OCI-LY7 (cell line): ENCODE measurements around the gene MRPL28. TPM values are rescaled to one million over a fixed set of nuclear protein-coding genes. Genes with fewer than 3 reads are reported as not detected.

ENCODE experiments used
- BruUV-seq: library from RNA; stranded (reverse); fragments of 400-500 nt; replicated peaks from 2 replicates; lab custom pipeline; 2021; lab: Mats Ljungman, UMichigan
- CTCF ChIA-PET: fragments of 300-600 bp; sonication (Branson Sonifier 250); formaldehyde crosslinking; loops from one replicate; lab custom pipeline; 2022; ENCODE audit warnings: antibody characterized with exemption; ENCODE audit not compliant: unreplicated experiment; lab: Charles Lee
- POLR2A ChIA-PET: fragments of 300-600 bp; sonication (Branson Sonifier 250); formaldehyde crosslinking; loops from one replicate; lab custom pipeline; 2022; ENCODE audit warnings: antibody characterized with exemption; lab: Charles Lee
- DNase-seq: peaks from one replicate; pipeline ENCODE4 v3.0.0-alpha.2; 2015; ENCODE audit warnings: low spot score
- H2AFZ ChIP-seq: fragments of 200-600 bp; sonication (generic), shearing (Covaris generic); 2 replicates; pipeline ENCODE4 v1.6.1; 2014; ENCODE audit warnings: mild to moderate bottlenecking, antibody characterized with exemption, low read length, moderate library complexity
- H3K27ac ChIP-seq: fragments of 200-600 bp; sonication (generic); 2 replicates; pipeline ENCODE4 v1.5.1; 2014; ENCODE audit warnings: mixed run types, low read depth, mild to moderate bottlenecking, moderate library complexity, low read length, inconsistent platforms; ENCODE audit not compliant: poor library complexity, severe bottlenecking
- H3K36me3 ChIP-seq: fragments of 200-600 bp; sonication (generic); 2 replicates; pipeline ENCODE4 v1.6.1; 2014; ENCODE audit warnings: mild to moderate bottlenecking, antibody characterized with exemption, low read length, moderate library complexity, mixed read lengths; ENCODE audit not compliant: insufficient read depth
- H3K4me1 ChIP-seq: fragments of 200-600 bp; sonication (generic); 2 replicates; pipeline ENCODE4 v1.5.1; 2014; ENCODE audit warnings: mild to moderate bottlenecking, low read length; ENCODE audit not compliant: insufficient read depth, poor library complexity, severe bottlenecking
- H3K4me2 ChIP-seq: fragments of 200-600 bp; sonication (generic); 2 replicates; pipeline ENCODE4 v1.6.1; 2014; ENCODE audit warnings: mild to moderate bottlenecking, low read length
- H3K4me3 ChIP-seq: fragments of 200-600 bp; sonication (generic); 2 replicates; pipeline ENCODE4 v1.5.1; 2014; ENCODE audit warnings: mild to moderate bottlenecking, low read depth, low read length; ENCODE audit not compliant: poor library complexity, severe bottlenecking
- H3K79me2 ChIP-seq: fragments of 200-600 bp; sonication (generic); 2 replicates; pipeline ENCODE4 v1.6.1; 2016; ENCODE audit warnings: low read depth, mild to moderate bottlenecking, low read length, moderate library complexity, mixed read lengths; ENCODE audit not compliant: insufficient read depth
- H3K9me2 ChIP-seq: fragments of 200-600 bp; sonication (generic); 2 replicates; pipeline ENCODE4 v1.6.1; 2016; ENCODE audit warnings: mild to moderate bottlenecking, low read length, mixed read lengths; ENCODE audit not compliant: insufficient read depth
- H3K9me3 ChIP-seq: fragments of 200-600 bp; sonication (generic); 2 replicates; pipeline ENCODE4 v1.6.1; 2014; ENCODE audit warnings: mild to moderate bottlenecking, mixed run types, low read length, mixed read lengths
- H4K20me1 ChIP-seq: fragments of 200-600 bp; sonication (generic); 2 replicates; pipeline ENCODE4 v1.6.1; 2014; ENCODE audit warnings: mild to moderate bottlenecking, antibody characterized with exemption, low read length, moderate library complexity, mixed read lengths; ENCODE audit not compliant: insufficient read depth
- EZH2phosphoT487 ChIP-seq: fragments of 200-600 bp; sonication (generic); IDR thresholded peaks from 2 replicates; pipeline ENCODE4 v1.6.1; 2018; ENCODE audit warnings: low read depth, borderline replicate concordance, mild to moderate bottlenecking, mixed run types, antibody characterized with exemption, low read length, moderate library complexity, mixed read lengths
- intact Hi-C: fragments of 100-400 bp; cut with micrococcal nuclease; formaldehyde crosslinking; loops from one replicate; pipeline ENCODE4 v1.10.0; 2022; ENCODE audit not compliant: unreplicated experiment
- total RNA-seq, 2 experiments: library from RNA; depleted of rRNA in 1 of 2; stranded (reverse); fragments of >200 nt in 1 of 2; shearing (Covaris generic) in 1 of 2; gene quantifications; 2 replicates each; pipeline ENCODE4 v1.2.3, GENCODE V29; 2014 to 2022
- TF ChIP-seq, protein P1 (sequence below): fragments of 200-600 bp; sonication (generic); conservative IDR thresholded peaks from 2 replicates; pipeline ENCODE4 v1.5.1; 2014; ENCODE audit warnings: mild to moderate bottlenecking, antibody characterized with exemption, low read length, moderate library complexity, mixed read lengths

The MRPL28 gene
- total RNA-seq, 2 experiments from 2014 or later, result 84.6 to 113 TPM

- intact Hi-C loops, result no loop called here
- POLR2A ChIA-PET, result no interaction called here
- H3K79me2 ChIP-seq, result no peaks in the 10 kb centered on the region
- no peak overlapping the region for H3K27ac ChIP-seq
- peaks cover 6% of the 10 kb centered on the region for H3K4me1 ChIP-seq
- no peak for DNase-seq
- TF ChIP-seq, protein P1, sequence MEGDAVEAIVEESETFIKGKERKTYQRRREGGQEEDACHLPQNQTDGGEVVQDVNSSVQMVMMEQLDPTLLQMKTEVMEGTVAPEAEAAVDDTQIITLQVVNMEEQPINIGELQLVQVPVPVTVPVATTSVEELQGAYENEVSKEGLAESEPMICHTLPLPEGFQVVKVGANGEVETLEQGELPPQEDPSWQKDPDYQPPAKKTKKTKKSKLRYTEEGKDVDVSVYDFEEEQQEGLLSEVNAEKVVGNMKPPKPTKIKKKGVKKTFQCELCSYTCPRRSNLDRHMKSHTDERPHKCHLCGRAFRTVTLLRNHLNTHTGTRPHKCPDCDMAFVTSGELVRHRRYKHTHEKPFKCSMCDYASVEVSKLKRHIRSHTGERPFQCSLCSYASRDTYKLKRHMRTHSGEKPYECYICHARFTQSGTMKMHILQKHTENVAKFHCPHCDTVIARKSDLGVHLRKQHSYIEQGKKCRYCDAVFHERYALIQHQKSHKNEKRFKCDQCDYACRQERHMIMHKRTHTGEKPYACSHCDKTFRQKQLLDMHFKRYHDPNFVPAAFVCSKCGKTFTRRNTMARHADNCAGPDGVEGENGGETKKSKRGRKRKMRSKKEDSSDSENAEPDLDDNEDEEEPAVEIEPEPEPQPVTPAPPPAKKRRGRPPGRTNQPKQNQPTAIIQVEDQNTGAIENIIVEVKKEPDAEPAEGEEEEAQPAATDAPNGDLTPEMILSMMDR, result no peak
- TF ChIP-seq EZH2phosphoT487, result no peak
- BruUV-seq, result no TSS peak
- no peaks in the 10 kb centered on the region for H3K36me3 ChIP-seq
- CTCF ChIA-PET, result no interaction called here
- no peak overlapping the region for H3K4me3 ChIP-seq
- H2AFZ ChIP-seq, result no peak overlapping the region
- H4K20me1 ChIP-seq, result no peaks in the 10 kb centered on the region
- no peaks in the 10 kb centered on the region for H3K9me3 ChIP-seq
- no peak overlapping the region for H3K4me2 ChIP-seq
- H3K9me2 ChIP-seq, result no peaks in the 10 kb centered on the region
Observed at GRCh38 chr16:405548-406506, 35.5 kb upstream of the MRPL28 start.

DNA sequence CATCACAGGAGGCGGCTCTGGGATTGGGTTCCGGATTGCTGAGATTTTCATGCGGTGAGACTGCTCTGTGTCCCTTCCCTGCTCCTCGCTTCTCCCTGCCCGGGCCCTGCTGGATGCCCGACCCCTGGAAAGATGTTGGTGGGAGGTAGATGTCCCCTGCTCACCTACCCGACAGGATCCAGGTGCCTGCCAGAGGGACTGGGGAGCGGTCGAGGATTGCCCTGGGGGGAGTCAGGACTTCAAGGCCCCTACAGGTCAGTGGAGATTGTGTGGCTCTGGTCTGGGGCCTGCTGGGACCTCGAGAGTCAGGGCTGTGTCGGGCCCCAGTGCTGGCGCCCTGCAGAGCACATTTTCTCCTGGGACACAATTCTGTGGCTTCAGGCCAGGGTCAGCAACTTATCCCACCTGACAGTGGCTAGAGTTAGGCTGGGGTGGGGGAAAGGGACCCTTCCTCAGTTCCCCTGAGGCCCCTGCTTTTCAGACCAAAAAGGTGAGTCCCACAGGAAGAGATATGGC is 34.7 kb upstream of the MRPL28 start:
- H2AFZ ChIP-seq, result no peak overlapping the region
- BruUV-seq, result no TSS peak
- POLR2A ChIA-PET, result no interaction called here
- H3K4me1 ChIP-seq, result peaks cover 14% of the 10 kb centered on the region
- no peak overlapping the region for H3K4me2 ChIP-seq
- intact Hi-C loops, result no loop called here
- H3K79me2 ChIP-seq, result no peaks in the 10 kb centered on the region; the same call in 1 of the 2 replicates
- H3K9me2 ChIP-seq, result no peaks in the 10 kb centered on the region
- H3K36me3 ChIP-seq, result no peaks in the 10 kb centered on the region
- H4K20me1 ChIP-seq, result no peaks in the 10 kb centered on the region
- H3K4me3 ChIP-seq, result no peak overlapping the region
- no peak for TF ChIP-seq EZH2phosphoT487
- TF ChIP-seq, protein P1, result no peak
- no peaks in the 10 kb centered on the region for H3K9me3 ChIP-seq
- no peak overlapping the region for H3K27ac ChIP-seq
- CTCF ChIA-PET, result no interaction called here
- DNase-seq, result no peak
